Adrenal gland (tissue), 5 donors: Measurements from ENCODE around the gene TPPP3.
"Not testable (repeated sequence)": the region's sequence is repeated elsewhere in the genome, so short reads cannot be mapped to it uniquely, and the experiment has no call there.

Experiments used
- POLR2A ChIP-seq, 2 donors: fragments of 450-650 bp; IDR thresholded peaks; one replicate each; pipeline ENCODE4 v1.6.1; 2017; ENCODE audit warnings: antibody characterized with exemption in 2 of 2, mild to moderate bottlenecking in 2 of 2, moderate library complexity in 1 of 2
- TF ChIP-seq, protein P1 (sequence below), 6 experiments: fragments of 450-650 bp in 4 of 6; fragments of 200-600 bp in 2 of 6; sonication (generic) in 1 of 6; IDR thresholded peaks; 1 replicate in 5 of 6; 2 replicates in 1 of 6; pipeline versions ENCODE4 v1.5.1 to v1.8.0; 2016 to 2021; ENCODE audit warnings: antibody characterized with exemption in 6 of 6, mild to moderate bottlenecking in 2 of 6, moderate library complexity in 1 of 6
- donor health status: DM: no; HTN: no; CAD: no.

DNA sequence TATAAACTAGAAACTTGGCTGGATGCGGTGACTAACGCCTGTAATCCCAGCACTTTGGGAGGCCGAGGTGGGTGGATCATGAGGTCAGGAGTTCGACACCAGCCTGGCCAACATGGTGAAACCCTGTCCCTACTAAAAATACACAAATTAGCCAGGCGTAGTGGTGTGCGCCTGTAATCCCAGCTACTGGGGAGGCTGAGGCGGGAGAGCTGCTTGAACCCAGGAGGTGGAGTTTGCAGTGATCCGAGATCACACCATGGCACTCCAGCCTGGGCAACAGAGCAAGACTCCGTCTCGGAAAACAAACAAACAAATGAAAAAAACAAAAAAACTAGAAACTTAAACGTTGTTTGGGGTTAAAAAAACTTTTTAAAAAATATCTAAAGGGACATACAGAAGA, 17.3 kb downstream of the TPPP3 start:
- TF ChIP-seq, protein P1, sequence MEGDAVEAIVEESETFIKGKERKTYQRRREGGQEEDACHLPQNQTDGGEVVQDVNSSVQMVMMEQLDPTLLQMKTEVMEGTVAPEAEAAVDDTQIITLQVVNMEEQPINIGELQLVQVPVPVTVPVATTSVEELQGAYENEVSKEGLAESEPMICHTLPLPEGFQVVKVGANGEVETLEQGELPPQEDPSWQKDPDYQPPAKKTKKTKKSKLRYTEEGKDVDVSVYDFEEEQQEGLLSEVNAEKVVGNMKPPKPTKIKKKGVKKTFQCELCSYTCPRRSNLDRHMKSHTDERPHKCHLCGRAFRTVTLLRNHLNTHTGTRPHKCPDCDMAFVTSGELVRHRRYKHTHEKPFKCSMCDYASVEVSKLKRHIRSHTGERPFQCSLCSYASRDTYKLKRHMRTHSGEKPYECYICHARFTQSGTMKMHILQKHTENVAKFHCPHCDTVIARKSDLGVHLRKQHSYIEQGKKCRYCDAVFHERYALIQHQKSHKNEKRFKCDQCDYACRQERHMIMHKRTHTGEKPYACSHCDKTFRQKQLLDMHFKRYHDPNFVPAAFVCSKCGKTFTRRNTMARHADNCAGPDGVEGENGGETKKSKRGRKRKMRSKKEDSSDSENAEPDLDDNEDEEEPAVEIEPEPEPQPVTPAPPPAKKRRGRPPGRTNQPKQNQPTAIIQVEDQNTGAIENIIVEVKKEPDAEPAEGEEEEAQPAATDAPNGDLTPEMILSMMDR (IDR thresholded peaks at IDR 0.05), result not testable (repeated sequence)
- not testable (repeated sequence) for TF ChIP-seq POLR2A (IDR thresholded peaks at IDR 0.05)
